ENCODE data around the gene FRMPD4.
A peak's percentile ranks its signal among the peaks of the same experiment; 100 is the strongest.

Gene FRMPD4

DNA sequence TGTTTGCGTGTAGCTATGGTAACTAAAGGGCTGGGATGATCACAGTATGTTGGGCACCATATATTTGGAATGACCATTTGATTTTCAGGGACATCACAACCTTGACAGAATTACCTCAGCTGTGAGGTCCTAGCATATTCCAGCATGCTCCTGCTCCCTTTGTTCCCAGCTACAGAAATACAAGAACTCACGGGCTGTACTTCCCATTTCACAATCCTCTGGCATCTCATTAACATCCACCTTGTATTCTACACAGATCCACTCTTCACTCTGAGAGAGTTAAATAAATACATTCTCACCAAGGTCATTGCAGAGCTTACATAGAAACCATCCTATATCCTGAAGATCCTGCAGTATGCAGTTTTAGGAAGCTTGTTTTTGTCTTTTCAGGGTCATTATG is 169.7 kb downstream of the FRMPD4 start:
- DNase-seq = no peak

GRCh38 chrX:12308420-12308819 is 170.1 kb downstream of the FRMPD4 start:
- DNase-seq = peak; percentile 36

GRCh38 chrX:12309040-12309743 is 170.9 kb downstream of the FRMPD4 start:
- DNase-seq = peak; percentile 43

DNA sequence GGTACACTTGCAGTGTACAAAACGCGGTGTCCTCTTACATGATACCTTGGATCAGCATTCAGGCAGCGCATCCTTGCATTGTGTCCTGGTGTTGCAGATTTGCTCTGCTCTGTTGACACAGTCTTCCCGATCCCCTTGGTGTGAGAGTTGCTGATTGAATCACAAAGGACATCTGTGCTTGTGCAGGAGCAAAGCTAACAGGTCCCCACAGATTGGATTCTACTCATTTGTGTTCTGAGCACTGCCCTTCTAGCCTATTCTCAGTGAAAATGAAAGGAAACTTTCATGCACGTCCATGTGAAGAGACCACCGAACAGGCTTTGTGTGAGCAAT is 171.4 kb downstream of the FRMPD4 start:
- peak; percentile 7 for DNase-seq

DNA sequence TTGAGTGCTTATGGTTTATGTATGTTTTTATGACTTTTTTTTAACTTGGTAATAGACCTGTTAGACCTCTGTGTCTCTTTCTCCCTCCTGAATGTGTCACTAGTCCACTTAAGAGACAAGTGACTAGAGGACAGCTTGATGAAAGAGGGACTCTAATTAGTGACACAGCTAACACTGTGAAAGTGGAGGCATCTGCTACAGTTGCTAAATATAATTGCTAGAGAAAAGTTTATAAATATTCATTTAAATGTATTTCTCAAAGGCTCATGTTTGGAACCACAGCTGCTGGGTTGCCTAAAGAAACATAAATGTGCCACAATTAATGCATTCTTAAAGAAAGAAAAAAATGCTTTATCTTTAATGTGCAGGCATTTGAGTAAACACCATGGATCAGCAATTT is 176.4 kb downstream of the FRMPD4 start:
- DNase-seq = no peak

GRCh38 chrX:12315526-12315925 is 177.3 kb downstream of the FRMPD4 start:
- no peak for DNase-seq

GRCh38 chrX:12319003-12319519 is 180.8 kb downstream of the FRMPD4 start:
- DNase-seq = no peak

- no peak for DNase-seq
These were observed 181.7 kb downstream of the FRMPD4 start for GRCh38 chrX:12319992-12320391.

DNA sequence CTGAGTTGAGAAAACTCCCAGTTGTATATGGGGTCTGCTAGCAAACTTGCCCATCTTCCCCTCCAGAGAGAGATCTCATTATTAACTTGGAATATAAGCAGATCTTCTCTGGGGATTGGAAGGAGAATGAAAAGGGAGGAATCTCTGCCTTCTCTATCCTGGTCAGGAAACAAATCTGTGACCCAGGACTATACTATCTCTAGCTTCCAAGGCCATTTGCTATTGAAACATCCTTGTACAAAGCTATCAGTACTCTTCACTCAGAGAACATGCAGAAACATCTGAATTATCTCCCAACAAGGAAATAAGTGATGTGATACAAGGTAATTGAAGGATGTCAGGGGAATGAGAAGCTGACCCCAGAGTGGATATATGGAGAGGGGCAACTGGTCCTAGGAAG is 183.8 kb downstream of the FRMPD4 start:
- no peak for DNase-seq

- no peak for DNase-seq
These were observed 186.9 kb downstream of the FRMPD4 start for GRCh38 chrX:12325171-12325570.

DNA sequence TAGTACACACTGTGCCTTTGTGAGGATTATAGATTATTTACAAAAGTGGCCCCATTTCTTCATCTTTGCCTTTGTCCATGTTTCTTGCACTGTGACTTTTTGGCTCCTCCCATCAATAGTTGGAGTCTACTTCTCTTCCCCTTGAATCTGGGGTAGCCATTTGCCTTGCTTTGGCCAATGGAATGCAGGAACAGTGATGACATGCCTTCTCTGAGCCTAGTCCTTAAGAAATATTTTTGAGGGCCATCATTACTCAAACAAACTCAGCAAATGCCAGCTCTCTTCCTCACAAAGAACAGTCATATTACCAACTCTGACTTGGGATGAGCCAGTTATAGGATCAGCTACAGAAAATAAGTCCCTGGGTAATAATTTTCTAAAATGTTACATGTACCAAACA is 189.6 kb downstream of the FRMPD4 start:
- DNase-seq = no peak

GRCh38 chrX:12329476-12329875 is 191.2 kb downstream of the FRMPD4 start:
- no peak for DNase-seq

DNA sequence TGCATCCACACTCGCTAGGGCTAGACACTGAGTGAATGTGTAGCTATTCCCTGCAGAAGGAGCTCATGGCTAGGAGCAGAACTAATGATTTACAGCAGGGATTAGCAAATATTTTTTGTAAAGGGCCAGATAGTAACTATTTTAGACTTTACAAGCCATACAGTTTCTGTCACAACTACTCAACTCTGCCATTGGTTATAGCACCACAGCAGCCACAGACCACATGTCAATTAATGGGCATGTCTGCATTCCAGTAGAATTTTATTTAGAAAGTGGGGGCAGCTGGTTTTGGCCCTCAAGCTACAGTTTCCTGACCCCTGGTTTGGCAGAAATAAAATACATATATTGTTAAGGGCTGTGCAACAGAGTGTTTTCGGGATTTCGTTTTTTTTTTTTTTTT is 192.6 kb downstream of the FRMPD4 start:
- DNase-seq = no peak

GRCh38 chrX:12332786-12333347 is 194.6 kb downstream of the FRMPD4 start:
- DNase-seq = no peak

GRCh38 chrX:12339921-12340320 is 201.6 kb downstream of the FRMPD4 start:
- no peak for DNase-seq

- no peak for DNase-seq
These were observed 206.7 kb downstream of the FRMPD4 start for GRCh38 chrX:12344954-12345353.

DNA sequence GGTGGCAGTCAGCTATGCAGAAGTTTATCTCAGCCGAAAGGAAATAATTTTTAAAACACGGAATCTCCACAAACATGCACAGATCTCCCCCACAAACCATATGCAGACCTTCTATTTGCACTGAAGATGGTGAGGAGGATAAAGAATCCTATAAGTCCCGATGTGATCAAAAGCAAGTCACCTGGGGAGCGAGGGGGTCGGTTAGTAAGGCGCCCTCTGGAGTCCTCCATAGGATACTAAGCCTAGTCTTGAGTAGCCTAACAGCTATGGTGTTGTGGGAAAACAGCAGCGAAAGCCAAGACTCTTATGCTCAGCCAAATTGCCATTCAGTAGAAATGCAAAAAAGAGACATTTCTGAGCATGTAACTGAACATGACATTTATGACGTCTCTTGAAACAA is 210.9 kb downstream of the FRMPD4 start:
- DNase-seq = no peak

GRCh38 chrX:12352922-12353321 is 214.6 kb downstream of the FRMPD4 start:
- no peak for DNase-seq

DNA sequence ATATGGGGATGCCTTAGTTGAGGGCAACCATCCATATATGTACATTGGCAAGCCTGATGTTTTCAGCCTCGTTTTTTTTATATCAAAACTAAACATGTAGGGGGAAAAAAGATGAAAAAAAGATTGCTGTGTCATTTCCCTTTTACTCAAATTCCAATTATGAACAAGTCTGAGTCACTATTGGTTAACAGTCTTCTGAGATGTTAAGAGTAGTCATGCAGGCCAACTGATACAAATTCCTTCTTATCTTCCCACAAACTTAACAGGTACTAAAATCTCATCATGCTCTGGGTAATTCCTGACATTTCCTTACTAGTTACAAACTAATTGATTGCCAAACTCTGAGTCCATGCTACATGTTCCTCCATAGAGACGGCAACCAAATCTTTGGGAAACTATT is 222.1 kb downstream of the FRMPD4 start:
- no peak for DNase-seq

DNA sequence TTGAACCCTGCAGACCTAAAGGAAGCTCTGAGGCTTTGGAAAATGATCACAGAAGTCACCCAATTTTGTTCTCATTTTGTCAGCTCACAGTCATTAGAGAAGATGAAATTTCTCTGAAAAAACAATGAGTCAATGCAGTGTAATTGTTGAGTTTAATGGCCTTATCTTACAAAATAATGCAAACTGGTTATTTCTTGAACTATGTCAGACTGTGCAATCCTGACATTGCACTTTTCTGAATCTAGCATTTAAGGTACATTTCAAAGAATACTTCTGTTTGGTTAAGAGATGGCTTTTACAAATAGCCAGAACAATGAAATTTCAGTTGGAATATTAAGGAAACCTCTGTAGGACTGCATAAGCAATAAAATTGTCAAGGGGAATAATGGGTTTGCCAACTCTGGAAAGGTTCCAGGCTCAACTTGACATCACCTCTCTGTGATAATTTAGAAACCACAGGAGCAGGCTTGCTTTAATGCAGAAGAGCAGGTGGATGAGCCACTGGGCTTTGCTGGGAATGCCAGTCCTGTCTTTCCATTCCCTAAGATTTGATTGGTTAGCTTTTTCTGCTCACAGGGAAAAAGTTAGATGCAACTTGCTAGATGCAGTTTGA is 222.8 kb downstream of the FRMPD4 start:
- DNase-seq = no peak

DNA sequence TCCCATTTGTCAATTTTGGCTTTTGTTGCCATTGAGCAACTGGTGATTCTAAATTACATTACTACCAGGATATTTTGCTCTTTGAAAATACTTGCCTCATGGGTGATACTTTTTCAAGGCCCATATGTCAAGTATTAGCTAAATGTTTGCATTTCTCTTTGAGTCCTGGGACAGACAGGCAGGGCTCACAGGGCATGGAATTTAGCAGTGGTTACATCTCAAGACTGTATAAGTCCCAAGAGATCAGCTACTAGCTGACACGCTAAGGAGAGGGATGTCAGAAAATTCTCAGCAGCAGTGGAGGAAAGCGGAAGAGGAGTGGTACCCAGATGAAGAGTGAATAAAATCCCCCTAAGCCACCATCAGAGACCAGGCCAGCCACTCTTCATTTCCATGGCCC is 224.9 kb downstream of the FRMPD4 start:
- DNase-seq = no peak

GRCh38 chrX:12366440-12366839 is 228.2 kb downstream of the FRMPD4 start:
- DNase-seq = peak; percentile 10

- no peak for DNase-seq
These were observed 229.0 kb downstream of the FRMPD4 start for GRCh38 chrX:12367254-12367653.

GRCh38 chrX:12370497-12370986 is 232.3 kb downstream of the FRMPD4 start:
- no peak for DNase-seq

Measured in NCI-H1092 (cell line).